GM10248 (cell line): ENCODE data around the gene OMP.

Source experiments
- CTCF ChIA-PET: fragments of 300-600 bp; sonication (Branson Sonifier 250); formaldehyde crosslinking; extraction: SDS; loops from one replicate; lab custom pipeline; 2021; ENCODE audit warnings: antibody characterized with exemption; lab: Yijun Ruan, JAX
- POLR2A ChIA-PET: fragments of 350-650 bp; sonication (Branson Sonifier 250); formaldehyde crosslinking; extraction: SDS; loops from one replicate; lab custom pipeline; 2020; ENCODE audit warnings: antibody characterized with exemption; lab: Yijun Ruan, JAX
- DNase-seq: peaks from one replicate; pipeline ENCODE4 v3.0.0; 2012; ENCODE audit errors: extremely low spot score
- CTCF ChIP-seq: IDR thresholded peaks from 2 replicates; pipeline ENCODE4 v1.5.1; 2012; ENCODE audit warnings: mild to moderate bottlenecking, low read depth; ENCODE audit errors: extremely low read depth, missing control alignments, control extremely low read depth

The OMP gene

GRCh38 chr11:77084581-77085191, 18.0 kb upstream of the OMP start:
- TF ChIP-seq CTCF, result no peak
- DNase-seq, result no peak
- ChIA-PET POLR2A (no interaction called here), CTCF (no interaction called here)

GRCh38 chr11:77085652-77086051, 17.0 kb upstream of the OMP start:
- DNase-seq, result no peak
- POLR2A ChIA-PET, result no interaction called here
- CTCF ChIA-PET, result no interaction called here
- TF ChIP-seq CTCF, result no peak

GRCh38 chr11:77086521-77087472, 15.8 kb upstream of the OMP start:
- CTCF ChIA-PET, result interaction anchor here (0.8 to 9.1 kb wide), 2 partner anchors 13 to 39 kb away, joined by 3 to 85 read pairs; no protein-coding TSS in a partner anchor
- POLR2A ChIA-PET, result no interaction called here
- no peak for TF ChIP-seq CTCF
- no peak for DNase-seq

- ChIA-PET CTCF (interaction anchor here (9.1 kb wide), 1 partner anchor 40 kb away, joined by 85 read pairs; no protein-coding TSS in a partner anchor), POLR2A (no interaction called here)
- no peak for TF ChIP-seq CTCF
- no peak for DNase-seq
Observed at GRCh38 chr11:77087723-77088225, 14.9 kb upstream of the OMP start.

GRCh38 chr11:77088236-77089003, 14.2 kb upstream of the OMP start:
- ChIA-PET CTCF (interaction anchor here (4.6 to 9.1 kb wide), 4 partner anchors 7 to 169 kb away, joined by 38 to 85 read pairs (median 70); no protein-coding TSS in a partner anchor), POLR2A (no interaction called here)
- no peak for TF ChIP-seq CTCF
- DNase-seq, result no peak

GRCh38 chr11:77089004-77089545, 13.6 kb upstream of the OMP start:
- POLR2A ChIA-PET, result no interaction called here
- CTCF ChIA-PET, result interaction anchor here (3.4 to 9.1 kb wide), 5 partner anchors 8 to 169 kb away, joined by 19 to 85 read pairs (median 68); no protein-coding TSS in a partner anchor

More at GRCh38 chr11:77089004-77089545, 13.6 kb upstream of the OMP start:
- TF ChIP-seq CTCF, result no peak
- DNase-seq, result no peak
